Measurements from ENCODE around the gene SAP30L.
A peak's percentile ranks its signal among the peaks of the same experiment; 100 is the strongest.

Gene SAP30L

GRCh38 chr5:154445422-154446194 lies at the start of gene SAP30L:
TSS of gene SAP30L (plus strand) at chr5:154445997. CDS start at chr5:154446605, 608 bp downstream.
- Mint-ChIP-seq H3K36me3 (ENCODE audit: low read depth) (peaks cover 41% of the 10 kb centered on the region), H3K9me3 (no peaks in the 10 kb centered on the region), H3K27me3 (no peaks in the 10 kb centered on the region), H3K4me1 (ENCODE audit: low read depth) (peaks cover 36% of the 10 kb centered on the region), H3K27ac (peak within 1 kb of the TSS; percentile 90), H3K4me3 (peak within 1 kb of the TSS; percentile 95)
- intact Hi-C loops (cut with micrococcal nuclease), result loop anchor here (2.0 to 10.0 kb wide), 3 partner anchors 255 to 407 kb away; partner anchors contain the start of genes FAM114A2, GALNT10, LARP1 and MFAP3

GRCh38 chr5:154396128-154396527 lies 49.7 kb upstream of the SAP30L start:
- no peaks in the 10 kb centered on the region for H3K4me1 Mint-ChIP-seq (ENCODE audit: low read depth)
- H3K36me3 Mint-ChIP-seq (ENCODE audit: low read depth), result peaks cover 52% of the 10 kb centered on the region
- intact Hi-C loops (cut with micrococcal nuclease), result no loop called here
- no peaks in the 10 kb centered on the region for H3K9me3 Mint-ChIP-seq
- no peak overlapping the region for H3K27ac Mint-ChIP-seq
- H3K27me3 Mint-ChIP-seq, result no peaks in the 10 kb centered on the region
- no peak overlapping the region for H3K4me3 Mint-ChIP-seq

- Mint-ChIP-seq H3K9me3 (no peaks in the 10 kb centered on the region), H3K27me3 (no peaks in the 10 kb centered on the region), H3K27ac (no peak overlapping the region), H3K36me3 (ENCODE audit: low read depth) (peaks cover 40% of the 10 kb centered on the region), H3K4me3 (no peak overlapping the region), H3K4me1 (ENCODE audit: low read depth) (no peaks in the 10 kb centered on the region)
- intact Hi-C loops (cut with micrococcal nuclease), result no loop called here
Observed at GRCh38 chr5:154397652-154398406, 48.0 kb upstream of the SAP30L start.

- H3K36me3 Mint-ChIP-seq (ENCODE audit: low read depth), result peaks cover 19% of the 10 kb centered on the region
- peaks cover 8% of the 10 kb centered on the region for H3K4me1 Mint-ChIP-seq (ENCODE audit: low read depth)
- H3K27me3 Mint-ChIP-seq, result peaks cover 5% of the 10 kb centered on the region
- intact Hi-C loops (cut with micrococcal nuclease), result loop anchor here (10.0 kb wide), 1 partner anchor 206 kb away; the partner anchor contains the start of gene GALNT10
- no peak overlapping the region for H3K4me3 Mint-ChIP-seq
- no peaks in the 10 kb centered on the region for H3K9me3 Mint-ChIP-seq
- no peak overlapping the region for H3K27ac Mint-ChIP-seq
Observed at GRCh38 chr5:154400678-154401077, 45.1 kb upstream of the SAP30L start.

- Mint-ChIP-seq H3K4me1 (ENCODE audit: low read depth) (peaks cover 8% of the 10 kb centered on the region), H3K9me3 (no peaks in the 10 kb centered on the region), H3K36me3 (ENCODE audit: low read depth) (peaks cover 19% of the 10 kb centered on the region), H3K27ac (no peak overlapping the region), H3K27me3 (peaks cover 5% of the 10 kb centered on the region), H3K4me3 (no peak overlapping the region)
- intact Hi-C loops (cut with micrococcal nuclease), result loop anchor here (10.0 kb wide), 1 partner anchor 207 kb away; the partner anchor contains the start of gene GALNT10
Observed at GRCh38 chr5:154401355-154401754, 44.4 kb upstream of the SAP30L start.

- intact Hi-C loops (cut with micrococcal nuclease), result loop anchor here (10.0 kb wide), 1 partner anchor 207 kb away; the partner anchor contains the start of gene GALNT10
- peaks cover 19% of the 10 kb centered on the region for H3K36me3 Mint-ChIP-seq (ENCODE audit: low read depth)
- H3K4me3 Mint-ChIP-seq, result no peak overlapping the region
- peaks cover 5% of the 10 kb centered on the region for H3K27me3 Mint-ChIP-seq
- no peaks in the 10 kb centered on the region for H3K9me3 Mint-ChIP-seq
- no peak overlapping the region for H3K27ac Mint-ChIP-seq
- peaks cover 8% of the 10 kb centered on the region for H3K4me1 Mint-ChIP-seq (ENCODE audit: low read depth)
Observed at GRCh38 chr5:154401931-154402330, 43.9 kb upstream of the SAP30L start.

GRCh38 chr5:154402611-154403010 lies 43.2 kb upstream of the SAP30L start:
- Mint-ChIP-seq H3K36me3 (ENCODE audit: low read depth) (peaks cover 19% of the 10 kb centered on the region), H3K9me3 (no peaks in the 10 kb centered on the region), H3K4me3 (no peak overlapping the region), H3K4me1 (ENCODE audit: low read depth) (peaks cover 8% of the 10 kb centered on the region), H3K27ac (no peak overlapping the region), H3K27me3 (peaks cover 5% of the 10 kb centered on the region)
- intact Hi-C loops (cut with micrococcal nuclease), result loop anchor here (10.0 kb wide), 1 partner anchor 208 kb away; the partner anchor contains the start of gene GALNT10

GRCh38 chr5:154403234-154403633 lies 42.6 kb upstream of the SAP30L start:
- intact Hi-C loops (cut with micrococcal nuclease), result loop anchor here (10.0 kb wide), 1 partner anchor 208 kb away; the partner anchor contains the start of gene GALNT10
- no peak overlapping the region for H3K27ac Mint-ChIP-seq
- no peak overlapping the region for H3K4me3 Mint-ChIP-seq
- peaks cover 5% of the 10 kb centered on the region for H3K27me3 Mint-ChIP-seq
- H3K4me1 Mint-ChIP-seq (ENCODE audit: low read depth), result peaks cover 8% of the 10 kb centered on the region
- H3K9me3 Mint-ChIP-seq, result no peaks in the 10 kb centered on the region
- H3K36me3 Mint-ChIP-seq (ENCODE audit: low read depth), result peaks cover 16% of the 10 kb centered on the region

GRCh38 chr5:154403776-154404387 lies 41.9 kb upstream of the SAP30L start:
- Mint-ChIP-seq H3K4me1 (ENCODE audit: low read depth) (peaks cover 8% of the 10 kb centered on the region), H3K36me3 (ENCODE audit: low read depth) (peaks cover 9% of the 10 kb centered on the region), H3K9me3 (no peaks in the 10 kb centered on the region), H3K27me3 (peaks cover 5% of the 10 kb centered on the region), H3K4me3 (no peak overlapping the region), H3K27ac (no peak overlapping the region)
- intact Hi-C loops (cut with micrococcal nuclease), result loop anchor here (10.0 kb wide), 1 partner anchor 209 kb away; the partner anchor contains the start of gene GALNT10

GRCh38 chr5:154405078-154405792 lies 40.6 kb upstream of the SAP30L start:
- no peaks in the 10 kb centered on the region for H3K9me3 Mint-ChIP-seq
- H3K4me3 Mint-ChIP-seq, result peak overlapping the region; percentile 64
- H3K36me3 Mint-ChIP-seq (ENCODE audit: low read depth), result peaks cover 14% of the 10 kb centered on the region
- H3K27ac Mint-ChIP-seq, result no peak overlapping the region
- intact Hi-C loops (cut with micrococcal nuclease), result loop anchor here (1.0 to 10.0 kb wide), 3 partner anchors 210 to 433 kb away; partner anchors contain the start of gene GALNT10
- H3K27me3 Mint-ChIP-seq, result peaks cover 5% of the 10 kb centered on the region
- H3K4me1 Mint-ChIP-seq (ENCODE audit: low read depth), result peaks cover 8% of the 10 kb centered on the region

GRCh38 chr5:154406231-154406630 lies 39.6 kb upstream of the SAP30L start:
- Mint-ChIP-seq H3K4me1 (ENCODE audit: low read depth) (peaks cover 8% of the 10 kb centered on the region), H3K27me3 (peaks cover 5% of the 10 kb centered on the region), H3K27ac (no peak overlapping the region), H3K4me3 (no peak overlapping the region), H3K9me3 (no peaks in the 10 kb centered on the region), H3K36me3 (ENCODE audit: low read depth) (peaks cover 24% of the 10 kb centered on the region)
- intact Hi-C loops (cut with micrococcal nuclease), result loop anchor here (5.0 to 10.0 kb wide), 2 partner anchors 211 to 434 kb away; partner anchors contain the start of gene GALNT10

- Mint-ChIP-seq H3K36me3 (ENCODE audit: low read depth) (peaks cover 30% of the 10 kb centered on the region), H3K9me3 (no peaks in the 10 kb centered on the region), H3K27me3 (peaks cover 5% of the 10 kb centered on the region), H3K4me3 (no peak overlapping the region), H3K4me1 (ENCODE audit: low read depth) (peaks cover 8% of the 10 kb centered on the region), H3K27ac (no peak overlapping the region)
- intact Hi-C loops (cut with micrococcal nuclease), result loop anchor here (5.0 to 10.0 kb wide), 2 partner anchors 212 to 435 kb away; partner anchors contain the start of gene GALNT10
Observed at GRCh38 chr5:154406826-154407225, 39.0 kb upstream of the SAP30L start.

GRCh38 chr5:154408811-154409210 lies 37.0 kb upstream of the SAP30L start:
- Mint-ChIP-seq H3K4me3 (no peak overlapping the region), H3K27me3 (peaks cover 5% of the 10 kb centered on the region), H3K36me3 (ENCODE audit: low read depth) (peaks cover 43% of the 10 kb centered on the region), H3K27ac (no peak overlapping the region), H3K4me1 (ENCODE audit: low read depth) (peaks cover 8% of the 10 kb centered on the region), H3K9me3 (no peaks in the 10 kb centered on the region)
- intact Hi-C loops (cut with micrococcal nuclease), result loop anchor here (5.0 to 10.0 kb wide), 2 partner anchors 214 to 437 kb away; partner anchors contain the start of gene GALNT10
